ENCODE measurements around the gene SRGN.
"Not testable (repeated sequence)": the region's sequence is repeated elsewhere in the genome, so short reads cannot be mapped to it uniquely, and the experiment has no call there.

SRGN gene

GRCh38 chr10:69087590-69088470, at the start of gene SRGN:
Gene SRGN (plus strand): TSS chr10:69088103. CDS start chr10:69088158, 55 bp downstream.
- DNase-seq: no peak

GRCh38 chr10:69040904-69041303, 47.0 kb upstream of the SRGN start:
- not testable (repeated sequence) for DNase-seq

- no peak for DNase-seq
Measured at GRCh38 chr10:69042417-69042816, 45.5 kb upstream of the SRGN start.

GRCh38 chr10:69042838-69043237, 45.1 kb upstream of the SRGN start:
- DNase-seq: no peak

- no peak for DNase-seq
Measured at GRCh38 chr10:69043931-69044531, 43.9 kb upstream of the SRGN start.

GRCh38 chr10:69044546-69044945, 43.4 kb upstream of the SRGN start:
- DNase-seq: no peak

GRCh38 chr10:69045441-69046300, 42.2 kb upstream of the SRGN start:
- no peak for DNase-seq

GRCh38 chr10:69047111-69047832, 40.6 kb upstream of the SRGN start:
- DNase-seq: no peak

GRCh38 chr10:69048103-69048502, 39.8 kb upstream of the SRGN start:
- DNase-seq: no peak

GRCh38 chr10:69049566-69049961, 38.3 kb upstream of the SRGN start:
- DNase-seq: no peak

- no peak for DNase-seq
Measured at GRCh38 chr10:69051303-69051702, 36.6 kb upstream of the SRGN start.

GRCh38 chr10:69051710-69052487, 36.0 kb upstream of the SRGN start:
- DNase-seq: no peak

GRCh38 chr10:69052736-69053135, 35.2 kb upstream of the SRGN start:
- no peak for DNase-seq

GRCh38 chr10:69055241-69055640, 32.7 kb upstream of the SRGN start:
- no peak for DNase-seq

GRCh38 chr10:69056129-69056528, 31.8 kb upstream of the SRGN start:
- DNase-seq: no peak

GRCh38 chr10:69056536-69057260, 31.2 kb upstream of the SRGN start:
- DNase-seq: no peak

GRCh38 chr10:69057261-69057950, 30.5 kb upstream of the SRGN start:
- DNase-seq: no peak

GRCh38 chr10:69057951-69058297, 30.0 kb upstream of the SRGN start:
- no peak for DNase-seq

- DNase-seq: no peak
Measured at GRCh38 chr10:69060127-69060798, 27.6 kb upstream of the SRGN start.
